ENCODE measurements around the gene S100A1.
"Not testable (repeated sequence)": the region's sequence is repeated elsewhere in the genome, so short reads cannot be mapped to it uniquely, and the experiment has no call there.

Gene S100A1

DNA sequence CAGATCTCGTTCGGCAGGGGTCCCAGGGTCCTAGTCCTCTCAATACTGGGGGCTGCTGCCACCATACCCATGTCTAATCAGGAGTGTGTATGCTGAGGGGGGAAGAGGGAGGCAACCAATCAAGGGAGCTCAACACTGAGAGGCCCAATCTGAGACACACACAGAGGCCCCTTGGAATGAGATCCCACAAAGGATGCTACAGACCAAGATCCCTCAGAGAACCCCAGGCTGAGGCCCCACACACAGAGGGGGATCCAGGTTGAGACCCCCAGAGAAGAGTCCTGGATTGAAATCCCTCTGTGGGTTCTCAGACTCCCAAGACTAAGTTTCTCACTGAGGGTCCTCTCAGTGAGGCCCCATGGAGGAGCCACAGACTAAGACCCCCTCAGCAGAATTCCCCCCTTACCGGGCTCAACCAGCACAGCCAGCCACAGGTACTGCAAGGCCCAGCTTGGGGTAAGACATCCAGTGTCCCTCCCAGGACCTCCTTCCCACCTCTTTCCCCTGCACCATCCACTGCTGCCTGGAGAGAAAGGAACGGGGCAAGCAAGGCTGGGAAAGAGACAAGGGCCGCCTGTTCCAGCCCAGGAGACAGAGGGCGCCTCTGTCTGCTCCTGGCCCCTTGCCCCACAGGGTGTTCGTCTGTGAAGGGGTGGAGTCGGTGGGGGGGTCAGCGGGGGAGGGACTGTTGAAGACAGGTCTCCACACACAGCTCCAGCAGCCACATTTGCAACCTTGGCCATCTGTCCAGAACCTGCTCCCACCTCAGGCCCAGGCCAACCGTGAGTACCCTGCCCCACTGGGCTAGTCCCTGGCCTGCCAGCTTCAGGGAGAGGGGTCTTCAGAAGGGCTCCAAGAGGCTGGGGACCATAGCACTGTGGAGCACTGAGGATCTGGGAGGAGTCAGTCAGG is at the start of gene S100A1:
Gene S100A1 (plus strand): TSS at position 720 of the 912 bp plus-strand sequence. CDS start 2,088 bp downstream, outside the sequence.
- H3K4me1 Mint-ChIP-seq: peaks cover 94% of the 10 kb centered on the region
- H3K4me3 Mint-ChIP-seq: peak within 1 kb of the TSS; percentile 93
- DNase-seq: no peak
- peaks cover 3% of the 10 kb centered on the region for H3K9me3 Mint-ChIP-seq
- H3K36me3 Mint-ChIP-seq (ENCODE audit: low read depth): peaks cover 44% of the 10 kb centered on the region
- no peak for TF ChIP-seq CTCF (IDR thresholded peaks at IDR 0.05)
- H3K27ac Mint-ChIP-seq: peak within 1 kb of the TSS; percentile 99
- no peaks in the 10 kb centered on the region for H3K27me3 Mint-ChIP-seq (ENCODE audit: low read depth, poor library complexity)

GRCh38 chr1:153578490-153578889 is 49.7 kb upstream of the S100A1 start:
- DNase-seq: no peak
- Mint-ChIP-seq H3K4me3 (no peak overlapping the region), H3K27me3 (ENCODE audit: low read depth, poor library complexity) (no peaks in the 10 kb centered on the region), H3K9me3 (peaks cover 23% of the 10 kb centered on the region), H3K36me3 (ENCODE audit: low read depth) (no peaks in the 10 kb centered on the region), H3K4me1 (peaks cover 11% of the 10 kb centered on the region), H3K27ac (no peak overlapping the region)
- TF ChIP-seq CTCF (IDR thresholded peaks at IDR 0.05): no peak

DNA sequence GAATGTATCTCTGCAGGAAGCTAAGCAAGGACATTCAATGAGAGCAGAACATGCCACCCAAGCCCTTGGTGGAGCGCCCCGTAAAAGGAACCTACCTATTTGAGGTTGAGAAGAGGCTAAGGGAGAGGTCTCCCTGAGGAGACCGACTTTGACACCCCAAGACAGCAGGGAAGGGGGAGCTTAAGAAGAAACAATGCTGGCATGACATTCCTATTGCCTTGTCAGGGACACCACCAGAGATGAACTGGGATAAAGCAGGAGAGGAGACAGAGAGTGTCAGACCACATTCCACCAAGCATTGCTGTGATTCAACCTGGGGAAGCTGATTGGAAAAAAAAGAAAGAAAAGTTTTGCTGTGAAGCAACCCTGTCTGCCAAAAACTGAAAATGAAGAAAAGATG is 49.3 kb upstream of the S100A1 start:
- no peak overlapping the region for H3K27ac Mint-ChIP-seq
- no peak for TF ChIP-seq CTCF (IDR thresholded peaks at IDR 0.05)
- H3K4me1 Mint-ChIP-seq: peaks cover 15% of the 10 kb centered on the region
- H3K36me3 Mint-ChIP-seq (ENCODE audit: low read depth): no peaks in the 10 kb centered on the region
- no peak overlapping the region for H3K4me3 Mint-ChIP-seq
- DNase-seq: no peak
- peaks cover 19% of the 10 kb centered on the region for H3K9me3 Mint-ChIP-seq
- no peaks in the 10 kb centered on the region for H3K27me3 Mint-ChIP-seq (ENCODE audit: low read depth, poor library complexity)

GRCh38 chr1:153582836-153583235 is 45.4 kb upstream of the S100A1 start:
- not testable (repeated sequence) for H3K36me3 Mint-ChIP-seq (ENCODE audit: low read depth); H3K9me3 Mint-ChIP-seq; H3K4me3 Mint-ChIP-seq; DNase-seq; H3K27ac Mint-ChIP-seq; H3K27me3 Mint-ChIP-seq (ENCODE audit: low read depth, poor library complexity)
- peaks cover 44% of the 10 kb centered on the region for H3K4me1 Mint-ChIP-seq

GRCh38 chr1:153583514-153583913 is 44.7 kb upstream of the S100A1 start:
- H3K36me3 Mint-ChIP-seq (ENCODE audit: low read depth); H3K4me3 Mint-ChIP-seq; H3K9me3 Mint-ChIP-seq; H3K27ac Mint-ChIP-seq; DNase-seq; H3K27me3 Mint-ChIP-seq (ENCODE audit: low read depth, poor library complexity): not testable (repeated sequence)
- peaks cover 41% of the 10 kb centered on the region for H3K4me1 Mint-ChIP-seq

DNA sequence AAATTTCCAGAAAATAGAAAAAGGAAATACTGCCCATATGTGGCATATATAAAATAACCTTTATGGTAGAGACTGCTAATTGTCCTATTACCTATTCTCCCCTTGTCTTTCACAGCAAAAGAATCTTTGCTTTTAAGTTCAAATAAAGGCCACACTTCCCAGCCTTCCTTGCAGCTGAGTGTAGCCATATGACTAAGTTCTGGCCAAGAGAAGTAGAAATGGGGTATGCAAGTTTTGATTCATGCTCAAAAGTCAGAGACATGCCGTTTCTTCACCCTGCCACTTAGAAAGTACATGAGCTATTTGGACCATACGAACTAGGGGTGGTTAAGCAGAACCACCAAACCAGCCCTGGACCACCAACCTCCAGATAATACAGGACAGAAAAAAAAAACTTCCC is 44.3 kb upstream of the S100A1 start:
- no peaks in the 10 kb centered on the region for H3K9me3 Mint-ChIP-seq
- peaks cover 3% of the 10 kb centered on the region for H3K27me3 Mint-ChIP-seq (ENCODE audit: low read depth, poor library complexity)
- H3K36me3 Mint-ChIP-seq (ENCODE audit: low read depth): no peaks in the 10 kb centered on the region
- H3K4me1 Mint-ChIP-seq: peaks cover 42% of the 10 kb centered on the region
- no peak overlapping the region for H3K27ac Mint-ChIP-seq
- no peak overlapping the region for H3K4me3 Mint-ChIP-seq
- no peak for TF ChIP-seq CTCF (IDR thresholded peaks at IDR 0.05)
- no peak for DNase-seq

DNA sequence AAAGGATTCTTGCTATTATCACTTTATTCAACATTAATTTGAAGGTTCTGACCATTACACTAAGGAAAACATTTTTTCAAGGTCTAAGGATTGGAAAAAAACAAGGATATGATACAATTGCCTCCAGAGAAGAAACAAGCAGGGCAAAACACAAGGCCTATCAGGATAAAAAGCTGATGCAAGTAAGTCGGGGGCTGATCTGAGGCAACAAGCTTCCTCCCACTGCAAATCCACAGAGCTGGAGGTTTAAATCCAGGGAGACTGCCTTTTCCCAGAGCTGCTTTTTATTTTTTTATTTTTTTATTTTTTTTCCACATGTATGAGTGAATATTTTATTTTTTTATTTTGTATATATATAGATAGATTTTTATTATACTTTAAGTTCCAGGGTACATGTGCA is 43.2 kb upstream of the S100A1 start:
- Mint-ChIP-seq H3K27ac (no peak overlapping the region), H3K4me1 (peaks cover 42% of the 10 kb centered on the region), H3K4me3 (no peak overlapping the region), H3K27me3 (ENCODE audit: low read depth, poor library complexity) (peaks cover 9% of the 10 kb centered on the region), H3K9me3 (no peaks in the 10 kb centered on the region), H3K36me3 (ENCODE audit: low read depth) (no peaks in the 10 kb centered on the region)
- no peak for DNase-seq
- TF ChIP-seq CTCF (IDR thresholded peaks at IDR 0.05): no peak

All from nephron progenitor cell (in vitro differentiated cells).